ENCODE measurements around the gene TMEM214. TPM values are rescaled to one million over a fixed set of nuclear protein-coding genes. Genes with fewer than 3 reads are reported as not detected.

The TMEM214 gene
- total and polyA plus RNA-seq, 4 donors: 30.2 to 106 (median 94.9) TPM

- WGBS, 2 donors: 85 to 86% methylated on average over 1 of the region's 1 CpG
- ATAC-seq (ENCODE audit: low FRiP score) (no peak), DNase-seq (no peak)
- Histone ChIP-seq H3K27ac (ENCODE audit: low read depth in 1 of 2, low read length in 2 of 2) (no peak overlapping the region), H3K4me1 (ENCODE audit: control insufficient read depth in 1 of 2, insufficient read depth in 2 of 2, low read length in 2 of 2) (no peaks in the 10 kb centered on the region), H3K27me3 (ENCODE audit: control insufficient read depth in 1 of 2, insufficient read depth in 2 of 2, low read length in 1 of 2) (no peaks in the 10 kb centered on the region), H3K36me3 (ENCODE audit: control insufficient read depth in 1 of 2, insufficient read depth in 2 of 2, low read length in 1 of 2) (no peaks in the 10 kb centered on the region), H3K4me3 (ENCODE audit: low read length in 2 of 2) (no peak overlapping the region), H3K9me3 (ENCODE audit: control insufficient read depth, low read length) (no peaks in the 10 kb centered on the region)
- intact Hi-C loops (cut with DNase I): no loop called here
Measured at GRCh38 chr2:26994983-26995382, 37.8 kb upstream of the TMEM214 start.

- DNase-seq: no peak
- Histone ChIP-seq H3K4me1 (ENCODE audit: control insufficient read depth in 1 of 2, insufficient read depth in 2 of 2, low read length in 2 of 2) (no peaks in the 10 kb centered on the region), H3K4me3 (ENCODE audit: low read length in 2 of 2) (no peak overlapping the region), H3K9me3 (ENCODE audit: control insufficient read depth, low read length) (no peaks in the 10 kb centered on the region), H3K27me3 (ENCODE audit: control insufficient read depth in 1 of 2, insufficient read depth in 2 of 2, low read length in 1 of 2) (no peaks in the 10 kb centered on the region), H3K27ac (ENCODE audit: low read depth in 1 of 2, low read length in 2 of 2) (no peak overlapping the region), H3K36me3 (ENCODE audit: control insufficient read depth in 1 of 2, insufficient read depth in 2 of 2, low read length in 1 of 2) (no peaks in the 10 kb centered on the region)
- 71 to 76% methylated on average over 10 of the region's 10 CpGs for WGBS, 2 donors
- ATAC-seq (ENCODE audit: low FRiP score): no peak
- intact Hi-C loops (cut with DNase I): no loop called here
Measured at GRCh38 chr2:26997394-26997793, 35.4 kb upstream of the TMEM214 start.

- no peak overlapping the region for H3K4me3 ChIP-seq (ENCODE audit: low read length in 2 of 2)
- H3K27ac ChIP-seq (ENCODE audit: low read depth in 1 of 2, low read length in 2 of 2): no peak overlapping the region
- no peak for DNase-seq
- no peaks in the 10 kb centered on the region for H3K4me1 ChIP-seq (ENCODE audit: control insufficient read depth in 1 of 2, insufficient read depth in 2 of 2, low read length in 2 of 2)
- no peaks in the 10 kb centered on the region for H3K36me3 ChIP-seq (ENCODE audit: control insufficient read depth in 1 of 2, insufficient read depth in 2 of 2, low read length in 1 of 2)
- intact Hi-C loops (cut with DNase I): no loop called here
- no peaks in the 10 kb centered on the region for H3K9me3 ChIP-seq (ENCODE audit: control insufficient read depth, low read length)
- WGBS, 2 donors: 87 to 91% methylated on average over 1 of the region's 1 CpG
- no peak for ATAC-seq (ENCODE audit: low FRiP score)
- no peaks in the 10 kb centered on the region for H3K27me3 ChIP-seq (ENCODE audit: control insufficient read depth in 1 of 2, insufficient read depth in 2 of 2, low read length in 1 of 2)
Measured at GRCh38 chr2:26998323-26998722, 34.4 kb upstream of the TMEM214 start.

GRCh38 chr2:27000228-27000627, 32.5 kb upstream of the TMEM214 start:
- H3K36me3 ChIP-seq (ENCODE audit: control insufficient read depth in 1 of 2, insufficient read depth in 2 of 2, low read length in 1 of 2): no peaks in the 10 kb centered on the region
- ATAC-seq (ENCODE audit: low FRiP score) (no peak), DNase-seq (no peak)
- no peaks in the 10 kb centered on the region for H3K27me3 ChIP-seq (ENCODE audit: control insufficient read depth in 1 of 2, insufficient read depth in 2 of 2, low read length in 1 of 2)
- no peaks in the 10 kb centered on the region for H3K4me1 ChIP-seq (ENCODE audit: control insufficient read depth in 1 of 2, insufficient read depth in 2 of 2, low read length in 2 of 2)
- no peak overlapping the region for H3K4me3 ChIP-seq (ENCODE audit: low read length in 2 of 2)
- WGBS, 2 donors: 82 to 84% methylated on average over 4 of the region's 4 CpGs
- intact Hi-C loops (cut with DNase I): no loop called here
- H3K27ac ChIP-seq (ENCODE audit: low read depth in 1 of 2, low read length in 2 of 2): no peak overlapping the region
- H3K9me3 ChIP-seq (ENCODE audit: control insufficient read depth, low read length): no peaks in the 10 kb centered on the region

- Histone ChIP-seq H3K27ac (ENCODE audit: low read depth in 1 of 2, low read length in 2 of 2) (no peak overlapping the region), H3K4me1 (ENCODE audit: control insufficient read depth in 1 of 2, insufficient read depth in 2 of 2, low read length in 2 of 2) (no peaks in the 10 kb centered on the region), H3K27me3 (ENCODE audit: control insufficient read depth in 1 of 2, insufficient read depth in 2 of 2, low read length in 1 of 2) (no peaks in the 10 kb centered on the region), H3K36me3 (ENCODE audit: control insufficient read depth in 1 of 2, insufficient read depth in 2 of 2, low read length in 1 of 2) (no peaks in the 10 kb centered on the region), H3K4me3 (ENCODE audit: low read length in 2 of 2) (no peak overlapping the region), H3K9me3 (ENCODE audit: control insufficient read depth, low read length) (no peaks in the 10 kb centered on the region)
- intact Hi-C loops (cut with DNase I): no loop called here
- DNase-seq (no peak), ATAC-seq (ENCODE audit: low FRiP score) (no peak)
- WGBS, 2 donors: 95 to 97% methylated on average over 2 of the region's 2 CpGs
Measured at GRCh38 chr2:27000995-27001394, 31.8 kb upstream of the TMEM214 start.

GRCh38 chr2:27001950-27002349, 30.8 kb upstream of the TMEM214 start:
- intact Hi-C loops (cut with DNase I): no loop called here
- Histone ChIP-seq H3K36me3 (ENCODE audit: control insufficient read depth in 1 of 2, insufficient read depth in 2 of 2, low read length in 1 of 2) (no peaks in the 10 kb centered on the region), H3K4me1 (ENCODE audit: control insufficient read depth in 1 of 2, insufficient read depth in 2 of 2, low read length in 2 of 2) (no peaks in the 10 kb centered on the region), H3K27ac (ENCODE audit: low read depth in 1 of 2, low read length in 2 of 2) (no peak overlapping the region), H3K9me3 (ENCODE audit: control insufficient read depth, low read length) (no peaks in the 10 kb centered on the region), H3K27me3 (ENCODE audit: control insufficient read depth in 1 of 2, insufficient read depth in 2 of 2, low read length in 1 of 2) (no peaks in the 10 kb centered on the region), H3K4me3 (ENCODE audit: low read length in 2 of 2) (no peak overlapping the region)
- no peak for DNase-seq
- ATAC-seq (ENCODE audit: low FRiP score): no peak
- 68 to 74% methylated on average over 5 of the region's 5 CpGs for WGBS, 2 donors

- Histone ChIP-seq H3K4me3 (ENCODE audit: low read length in 2 of 2) (no peak overlapping the region), H3K27me3 (ENCODE audit: control insufficient read depth in 1 of 2, insufficient read depth in 2 of 2, low read length in 1 of 2) (no peaks in the 10 kb centered on the region), H3K9me3 (ENCODE audit: control insufficient read depth, low read length) (no peaks in the 10 kb centered on the region), H3K36me3 (ENCODE audit: control insufficient read depth in 1 of 2, insufficient read depth in 2 of 2, low read length in 1 of 2) (no peaks in the 10 kb centered on the region), H3K4me1 (ENCODE audit: control insufficient read depth in 1 of 2, insufficient read depth in 2 of 2, low read length in 2 of 2) (no peaks in the 10 kb centered on the region), H3K27ac (ENCODE audit: low read depth in 1 of 2, low read length in 2 of 2) (no peak overlapping the region)
- ATAC-seq (ENCODE audit: low FRiP score) (no peak), DNase-seq (no peak)
- intact Hi-C loops (cut with DNase I): no loop called here
- WGBS, 2 donors: 93% methylated on average over 4 of the region's 4 CpGs
Measured at GRCh38 chr2:27003007-27003406, 29.8 kb upstream of the TMEM214 start.

GRCh38 chr2:27003857-27004256, 28.9 kb upstream of the TMEM214 start:
- Histone ChIP-seq H3K27me3 (ENCODE audit: control insufficient read depth in 1 of 2, insufficient read depth in 2 of 2, low read length in 1 of 2) (no peaks in the 10 kb centered on the region), H3K27ac (ENCODE audit: low read depth in 1 of 2, low read length in 2 of 2) (no peak overlapping the region), H3K36me3 (ENCODE audit: control insufficient read depth in 1 of 2, insufficient read depth in 2 of 2, low read length in 1 of 2) (no peaks in the 10 kb centered on the region), H3K9me3 (ENCODE audit: control insufficient read depth, low read length) (no peaks in the 10 kb centered on the region), H3K4me1 (ENCODE audit: control insufficient read depth in 1 of 2, insufficient read depth in 2 of 2, low read length in 2 of 2) (no peaks in the 10 kb centered on the region), H3K4me3 (ENCODE audit: low read length in 2 of 2) (no peak overlapping the region)
- 70 to 73% methylated on average over 9 of the region's 9 CpGs for WGBS, 2 donors
- no peak for DNase-seq
- intact Hi-C loops (cut with DNase I): no loop called here
- no peak for ATAC-seq (ENCODE audit: low FRiP score)

- no peaks in the 10 kb centered on the region for H3K4me1 ChIP-seq (ENCODE audit: control insufficient read depth in 1 of 2, insufficient read depth in 2 of 2, low read length in 2 of 2)
- no peak for ATAC-seq (ENCODE audit: low FRiP score)
- no peak for DNase-seq
- WGBS, 2 donors: 83% methylated on average over 6 of the region's 6 CpGs
- H3K27me3 ChIP-seq (ENCODE audit: control insufficient read depth in 1 of 2, insufficient read depth in 2 of 2, low read length in 1 of 2): no peaks in the 10 kb centered on the region
- H3K36me3 ChIP-seq (ENCODE audit: control insufficient read depth in 1 of 2, insufficient read depth in 2 of 2, low read length in 1 of 2): no peaks in the 10 kb centered on the region
- intact Hi-C loops (cut with DNase I): no loop called here
- H3K4me3 ChIP-seq (ENCODE audit: low read length in 2 of 2): no peak overlapping the region
- H3K9me3 ChIP-seq (ENCODE audit: control insufficient read depth, low read length): no peaks in the 10 kb centered on the region
- no peak overlapping the region for H3K27ac ChIP-seq (ENCODE audit: low read depth in 1 of 2, low read length in 2 of 2)
Measured at GRCh38 chr2:27006602-27007415, 26.0 kb upstream of the TMEM214 start.

Measured in aorta (tissue), 5 donors.